BLaER1 treated with 17β-estradiol and CSF1 and Interleukin-3, amounts not matched to agents 10 nM and 100 nM (cell line): Measurements from ENCODE around the gene CD79B.
"Not testable (repeated sequence)": the region's sequence is repeated elsewhere in the genome, so short reads cannot be mapped to it uniquely, and the experiment has no call there.

ENCODE experiments used
- H3K27ac ChIP-seq, 11 experiments: shearing (Covaris generic); formaldehyde crosslinking; 2 replicates each; pipeline ENCODE4 v1.8.1; 2022
- H3K27me3 ChIP-seq, 11 experiments: shearing (Covaris generic); formaldehyde crosslinking; 2 replicates each; pipeline ENCODE4 v1.8.1; 2022
- H3K36me3 ChIP-seq, 11 experiments: shearing (Covaris generic); formaldehyde crosslinking; 2 replicates each; pipeline ENCODE4 v1.8.1; 2022
- H3K4me1 ChIP-seq, 10 experiments: shearing (Covaris generic); formaldehyde crosslinking; 2 replicates each; pipeline ENCODE4 v1.8.1; 2022
- H3K4me2 ChIP-seq, 11 experiments: shearing (Covaris generic); formaldehyde crosslinking; 2 replicates each; pipeline ENCODE4 v1.8.1; 2022
- H3K4me3 ChIP-seq, 10 experiments: shearing (Covaris generic); formaldehyde crosslinking; 2 replicates each; pipeline ENCODE4 v1.8.1; 2022
- H3K9ac ChIP-seq, 11 experiments: shearing (Covaris generic); formaldehyde crosslinking; 2 replicates each; pipeline ENCODE4 v1.8.1; 2022
- H3K9me3 ChIP-seq, 11 experiments: shearing (Covaris generic); formaldehyde crosslinking; replicated peaks in 1 of 11; 2 replicates each; pipeline ENCODE4 v1.8.1; 2022
- H4K20me1 ChIP-seq, 11 experiments: shearing (Covaris generic); formaldehyde crosslinking; 2 replicates each; pipeline ENCODE4 v1.8.1; 2022
- Cebpa-rat ChIP-seq, 11 experiments: shearing (Covaris generic); IDR thresholded peaks; 2 replicates each; pipeline ENCODE4 v1.8.1; 2022

CD79B gene

GRCh38 chr17:63929860-63930766 lies 2.0 kb downstream of the CD79B start:
- H3K9ac ChIP-seq, result peak overlapping the region; percentile 73 to 87 (median 78); a peak in 21 of 22 replicates

GRCh38 chr17:63928966-63929695 lies 3.0 kb downstream of the CD79B start:
- no peak for TF ChIP-seq Cebpa-rat (IDR thresholded peaks at IDR 0.05)

More at GRCh38 chr17:63929860-63930766, 2.0 kb downstream of the CD79B start:
- H3K4me3 ChIP-seq, result peak overlapping the region; percentile 51 to 91 (median 72)
- H4K20me1 ChIP-seq, result peaks cover 0 to 35% (median 27%) of the 10 kb centered on the region in 11 experiments; a peak in 16 of 22 replicates
- TF ChIP-seq Cebpa-rat (IDR thresholded peaks at IDR 0.05), result no peak
- peaks cover 84 to 100% (median 97%) of the 10 kb centered on the region in 10 experiments for H3K4me1 ChIP-seq
- peak overlapping the region; percentile 89 to 99 (median 98) for H3K4me2 ChIP-seq
- H3K9me3 ChIP-seq, result peaks cover 0 to 7% (median 0%) of the 10 kb centered on the region in 11 experiments; a peak in 3 of 22 replicates
- peaks cover 20 to 33% (median 26%) of the 10 kb centered on the region in 11 experiments for H3K36me3 ChIP-seq
- H3K27ac ChIP-seq, result peak overlapping the region in 9 of 11 experiments; percentile 73 to 87 (median 77); a peak in 16 of 22 replicates
- no peaks in the 10 kb centered on the region for H3K27me3 ChIP-seq

GRCh38 chr17:63928172-63928666 lies 3.9 kb downstream of the CD79B start:
- peaks cover 0 to 7% (median 0%) of the 10 kb centered on the region in 11 experiments; a peak in 3 of 22 replicates for H3K9me3 ChIP-seq
- peak overlapping the region in 6 of 11 experiments; percentile 34 to 87 (median 63); a peak in 8 of 22 replicates for H3K9ac ChIP-seq
- no peaks in the 10 kb centered on the region for H3K27me3 ChIP-seq
- peaks cover 20 to 33% (median 26%) of the 10 kb centered on the region in 11 experiments for H3K36me3 ChIP-seq
- peaks cover 0 to 35% (median 27%) of the 10 kb centered on the region in 11 experiments; a peak in 16 of 22 replicates for H4K20me1 ChIP-seq
- peak overlapping the region in 6 of 10 experiments; percentile 3 to 91 (median 52); a peak in 8 of 20 replicates for H3K4me3 ChIP-seq
- peak overlapping the region in 8 of 11 experiments; percentile 7 to 87 (median 68); a peak in 13 of 22 replicates for H3K27ac ChIP-seq
- peak overlapping the region; percentile 89 to 99 (median 98) for H3K4me2 ChIP-seq
- H3K4me1 ChIP-seq, result peaks cover 69 to 100% (median 93%) of the 10 kb centered on the region in 10 experiments
- TF ChIP-seq Cebpa-rat (IDR thresholded peaks at IDR 0.05), result no peak

More at GRCh38 chr17:63928966-63929695, 3.0 kb downstream of the CD79B start:
- Histone ChIP-seq H3K4me3 (peak overlapping the region in 5 of 10 experiments; percentile 71 to 91 (median 77); a peak in 7 of 20 replicates), H4K20me1 (peaks cover 0 to 35% (median 27%) of the 10 kb centered on the region in 11 experiments; a peak in 16 of 22 replicates), H3K36me3 (peaks cover 20 to 33% (median 26%) of the 10 kb centered on the region in 11 experiments), H3K27me3 (no peaks in the 10 kb centered on the region), H3K9me3 (peaks cover 0 to 7% (median 0%) of the 10 kb centered on the region in 11 experiments; a peak in 3 of 22 replicates), H3K27ac (peak overlapping the region in 8 of 11 experiments; percentile 7 to 87 (median 68); a peak in 11 of 22 replicates), H3K4me1 (peaks cover 74 to 100% (median 94%) of the 10 kb centered on the region in 10 experiments), H3K9ac (peak overlapping the region in 6 of 11 experiments; percentile 74 to 87 (median 85); a peak in 9 of 22 replicates), H3K4me2 (peak overlapping the region; percentile 89 to 99 (median 98))

- Histone ChIP-seq H3K4me3 (peak overlapping the region in 6 of 10 experiments; percentile 3 to 83 (median 40); a peak in 10 of 20 replicates), H3K4me1 (peaks cover 69 to 100% (median 93%) of the 10 kb centered on the region in 10 experiments), H3K9ac (peak overlapping the region in 9 of 11 experiments; percentile 17 to 87 (median 52); a peak in 14 of 22 replicates), H4K20me1 (peaks cover 0 to 35% (median 27%) of the 10 kb centered on the region in 11 experiments; a peak in 16 of 22 replicates), H3K9me3 (peaks cover 0 to 7% (median 0%) of the 10 kb centered on the region in 11 experiments; a peak in 3 of 22 replicates), H3K4me2 (peak overlapping the region; percentile 89 to 99 (median 98)), H3K27ac (peak overlapping the region in 8 of 11 experiments; percentile 7 to 87 (median 68); a peak in 15 of 22 replicates), H3K27me3 (no peaks in the 10 kb centered on the region), H3K36me3 (peaks cover 20 to 33% (median 26%) of the 10 kb centered on the region in 11 experiments)
- TF ChIP-seq Cebpa-rat (IDR thresholded peaks at IDR 0.05), result no peak
These were observed 4.5 kb downstream of the CD79B start for GRCh38 chr17:63927464-63928171.

GRCh38 chr17:63926164-63926563 lies 6.0 kb downstream of the CD79B start:
- Histone ChIP-seq H3K4me2 (peak overlapping the region; percentile 35 to 99 (median 97)), H3K36me3 (peaks cover 20 to 33% (median 26%) of the 10 kb centered on the region in 11 experiments), H3K9me3 (peaks cover 0 to 7% (median 0%) of the 10 kb centered on the region in 11 experiments; a peak in 3 of 22 replicates), H3K4me3 (0 out of 20 replicates have a peak overlapping the region, but pooled peaks of 1 of the 10 experiments have one; percentile 6), H3K9ac (peak overlapping the region in 5 of 11 experiments; percentile 1 to 85 (median 27); a peak in 8 of 22 replicates), H3K27me3 (no peaks in the 10 kb centered on the region), H4K20me1 (peaks cover 0 to 33% (median 24%) of the 10 kb centered on the region in 11 experiments; a peak in 16 of 22 replicates), H3K4me1 (peaks cover 63 to 96% (median 94%) of the 10 kb centered on the region in 10 experiments), H3K27ac (peak overlapping the region in 7 of 11 experiments; percentile 1 to 87 (median 35); a peak in 11 of 22 replicates)
- TF ChIP-seq Cebpa-rat (IDR thresholded peaks at IDR 0.05), result no peak

GRCh38 chr17:63925615-63926014 lies 6.5 kb downstream of the CD79B start:
- peaks cover 0 to 7% (median 0%) of the 10 kb centered on the region in 11 experiments; a peak in 3 of 22 replicates for H3K9me3 ChIP-seq
- peaks cover 20 to 33% (median 26%) of the 10 kb centered on the region in 11 experiments for H3K36me3 ChIP-seq
- peak overlapping the region; percentile 35 to 99 (median 97) for H3K4me2 ChIP-seq
- TF ChIP-seq Cebpa-rat (IDR thresholded peaks at IDR 0.05), result no peak
- H3K9ac ChIP-seq, result peak overlapping the region in 6 of 11 experiments; percentile 1 to 85 (median 24); a peak in 8 of 22 replicates
- H3K4me3 ChIP-seq, result 0 out of 20 replicates have a peak overlapping the region, but pooled peaks of 1 of the 10 experiments have one; percentile 6
- peaks cover 0 to 28% (median 19%) of the 10 kb centered on the region in 11 experiments; a peak in 15 of 22 replicates for H4K20me1 ChIP-seq
- no peaks in the 10 kb centered on the region for H3K27me3 ChIP-seq
- peak overlapping the region in 7 of 11 experiments; percentile 22 to 87 (median 41); a peak in 13 of 22 replicates for H3K27ac ChIP-seq
- H3K4me1 ChIP-seq, result peaks cover 58 to 96% (median 95%) of the 10 kb centered on the region in 10 experiments

- peak overlapping the region in 5 of 11 experiments; percentile 12 to 51 (median 22); a peak in 4 of 22 replicates for H3K27ac ChIP-seq
- not testable (repeated sequence) for H3K36me3 ChIP-seq, H3K9me3 ChIP-seq, H3K27me3 ChIP-seq, H4K20me1 ChIP-seq, H3K4me3 ChIP-seq
- peaks cover 25 to 92% (median 82%) of the 10 kb centered on the region in 10 experiments for H3K4me1 ChIP-seq
- peak overlapping the region; percentile 67 to 99 (median 90) for H3K4me2 ChIP-seq
- peak overlapping the region in 1 of 11 experiments; percentile 20; a peak in 2 of 22 replicates for H3K9ac ChIP-seq
These were observed 9.7 kb downstream of the CD79B start for GRCh38 chr17:63922402-63922801.

GRCh38 chr17:63920779-63921178 lies 11.4 kb downstream of the CD79B start:
- not testable (repeated sequence) for H3K9me3 ChIP-seq, H3K4me3 ChIP-seq, H4K20me1 ChIP-seq, H3K27ac ChIP-seq, H3K27me3 ChIP-seq, H3K36me3 ChIP-seq, H3K9ac ChIP-seq
- Histone ChIP-seq H3K4me2 (peak overlapping the region in 9 of 11 experiments; percentile 35 to 60 (median 53); a peak in 18 of 22 replicates), H3K4me1 (peaks cover 27 to 88% (median 77%) of the 10 kb centered on the region in 10 experiments)
